Activated CD4-positive, alpha-beta T cell treated with anti-CD3 and anti-CD28 coated beads, Interleukin-2, amount 10 ng/mL, durations not matched to agents 7 days and 5 days (primary cell): Measurements from ENCODE around the gene CYSRT1. TPM values are rescaled to one million over a fixed set of nuclear protein-coding genes. Genes with fewer than 3 reads are reported as not detected.
A peak's percentile ranks its signal among the peaks of the same experiment; 100 is the strongest.

Source experiments
- CTCF ChIA-PET: fragments of 350-600 bp; sonication (Branson Sonifier 250); formaldehyde crosslinking; loops from one replicate; lab custom pipeline; 2021; ENCODE audit warnings: antibody characterized with exemption; lab: Charles Lee
- POLR2A ChIA-PET: fragments of 350-600 bp; sonication (Branson Sonifier 250); formaldehyde crosslinking; loops from one replicate; lab custom pipeline; 2021; ENCODE audit warnings: antibody characterized with exemption; lab: Charles Lee
- DNase-seq: peaks from one replicate; pipeline ENCODE4 v3.0.0-alpha.2; 2020
- H3K27ac Mint-ChIP-seq: one replicate; pipeline ENCODE4 v1.8.0; 2021; ENCODE audit warnings: mild to moderate bottlenecking, moderate library complexity, mixed read lengths
- H3K27me3 Mint-ChIP-seq: one replicate; pipeline ENCODE4 v1.8.0; 2021; ENCODE audit warnings: mixed read lengths
- H3K36me3 Mint-ChIP-seq: one replicate; pipeline ENCODE4 v1.8.0; 2021; ENCODE audit warnings: low read depth, mixed read lengths
- H3K4me1 Mint-ChIP-seq: one replicate; pipeline ENCODE4 v1.8.0; 2021; ENCODE audit warnings: mixed read lengths
- H3K4me3 Mint-ChIP-seq: one replicate; pipeline ENCODE4 v1.8.0; 2021; ENCODE audit warnings: mild to moderate bottlenecking, moderate library complexity, mixed read lengths
- H3K9me3 Mint-ChIP-seq: one replicate; pipeline ENCODE4 v1.8.0; 2021; ENCODE audit warnings: mixed read lengths
- total RNA-seq, 2 experiments: library from RNA; stranded (reverse); gene quantifications; one replicate each; pipeline ENCODE4 v1.2.3, GENCODE V29; 2021

Gene CYSRT1, protein sequence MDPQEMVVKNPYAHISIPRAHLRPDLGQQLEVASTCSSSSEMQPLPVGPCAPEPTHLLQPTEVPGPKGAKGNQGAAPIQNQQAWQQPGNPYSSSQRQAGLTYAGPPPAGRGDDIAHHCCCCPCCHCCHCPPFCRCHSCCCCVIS
- under 1 TPM; 0.35 to 0.72 TPM for total RNA-seq

DNA sequence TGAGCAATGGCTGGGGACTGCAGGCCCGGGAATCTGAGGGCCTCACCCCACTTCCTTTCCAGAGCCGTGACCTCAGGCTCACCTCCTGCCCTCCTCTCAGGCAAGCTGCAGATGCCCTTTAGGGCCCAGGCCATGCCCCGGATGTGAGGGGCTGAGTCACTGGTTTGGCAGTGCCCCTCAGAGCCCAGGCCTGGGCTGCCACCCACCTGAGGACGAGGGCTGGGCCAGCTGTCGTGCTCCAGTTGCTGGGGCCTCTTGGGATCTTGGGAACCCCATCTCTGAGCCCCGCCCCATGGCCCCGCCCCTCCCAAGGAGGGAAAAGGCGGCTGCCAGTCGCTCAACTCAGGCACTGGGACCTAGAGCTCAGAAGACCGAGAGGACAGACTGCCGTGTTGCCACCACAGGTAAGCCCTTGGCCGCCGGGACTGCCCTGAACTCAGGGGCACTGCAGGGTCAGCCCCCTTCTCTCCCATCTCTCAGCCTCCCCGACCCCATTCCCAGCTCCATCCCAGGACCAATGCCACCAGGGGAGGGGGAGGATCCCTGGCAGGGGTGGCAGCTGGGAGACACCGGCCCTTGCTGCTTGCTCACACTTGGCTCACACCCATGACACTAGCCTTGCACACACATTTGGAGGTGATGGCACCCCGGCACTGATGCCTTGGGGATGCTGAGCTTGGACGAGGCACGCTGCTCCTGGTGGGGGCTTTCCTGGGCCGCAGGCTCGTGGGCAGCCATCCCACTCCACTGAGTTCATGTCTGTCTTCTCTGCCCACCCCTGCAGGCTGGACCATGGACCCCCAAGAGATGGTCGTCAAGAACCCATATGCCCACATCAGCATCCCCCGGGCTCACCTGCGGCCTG, at the start of gene CYSRT1:
Gene CYSRT1 (plus strand): TSS at position 345 of the 865 bp plus-strand sequence. CDS start 448 bp downstream, at position 793.
- Mint-ChIP-seq H3K9me3 (no peaks in the 10 kb centered on the region), H3K4me1 (peaks cover 21% of the 10 kb centered on the region), H3K4me3 (peak within 1 kb of the TSS; percentile 73), H3K27me3 (peaks cover 2% of the 10 kb centered on the region), H3K27ac (peak within 1 kb of the TSS; percentile 84), H3K36me3 (no peaks in the 10 kb centered on the region)
- POLR2A ChIA-PET = no interaction called here
- CTCF ChIA-PET = interaction anchor here (0.9 to 6.0 kb wide), 4 partner anchors 13 to 129 kb away, joined by 3 to 65 read pairs (median 6); partner anchors contain the start of gene TUBB4B
- DNase-seq = peak; percentile 36

DNA sequence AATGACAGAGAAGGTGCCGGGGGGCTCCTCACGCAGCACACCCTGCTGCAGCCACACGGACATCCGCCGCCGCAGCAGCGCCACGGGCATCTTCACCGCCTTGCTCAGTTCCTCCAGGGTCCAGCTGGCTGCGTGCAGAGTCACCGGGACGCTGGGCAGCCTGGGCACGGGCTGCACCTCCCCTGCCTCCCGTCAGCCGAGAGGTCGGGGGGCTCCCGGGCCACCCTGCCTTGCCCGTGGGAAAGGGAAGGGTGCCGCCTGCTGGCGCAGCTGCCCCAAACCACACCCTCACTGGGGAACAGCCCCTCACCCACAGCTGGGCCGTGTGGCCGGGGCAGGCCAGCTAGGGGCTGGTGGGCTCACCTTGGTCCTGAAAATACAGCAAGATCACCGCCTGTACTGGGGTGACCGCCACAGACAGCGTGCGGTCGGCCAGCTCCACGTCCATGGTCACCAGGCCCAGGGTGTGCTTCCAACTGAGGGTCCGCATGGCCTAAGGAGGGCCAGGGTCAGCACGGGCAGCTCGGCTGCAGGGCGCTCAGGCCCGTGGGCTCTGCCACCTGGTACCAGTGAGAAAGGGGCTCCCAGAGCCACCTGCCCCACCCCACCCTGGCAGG, 49.5 kb upstream of the CYSRT1 start:
- DNase-seq = no peak
- peaks cover 3% of the 10 kb centered on the region for H3K36me3 Mint-ChIP-seq
- peaks cover 19% of the 10 kb centered on the region for H3K27me3 Mint-ChIP-seq
- no peaks in the 10 kb centered on the region for H3K4me1 Mint-ChIP-seq
- ChIA-PET CTCF (interaction anchor here (1.2 kb wide), 1 partner anchor 21 kb away, joined by 3 read pairs; no protein-coding TSS in a partner anchor), POLR2A (no interaction called here)
- H3K4me3 Mint-ChIP-seq = no peak overlapping the region
- no peaks in the 10 kb centered on the region for H3K9me3 Mint-ChIP-seq
- no peak overlapping the region for H3K27ac Mint-ChIP-seq

DNA sequence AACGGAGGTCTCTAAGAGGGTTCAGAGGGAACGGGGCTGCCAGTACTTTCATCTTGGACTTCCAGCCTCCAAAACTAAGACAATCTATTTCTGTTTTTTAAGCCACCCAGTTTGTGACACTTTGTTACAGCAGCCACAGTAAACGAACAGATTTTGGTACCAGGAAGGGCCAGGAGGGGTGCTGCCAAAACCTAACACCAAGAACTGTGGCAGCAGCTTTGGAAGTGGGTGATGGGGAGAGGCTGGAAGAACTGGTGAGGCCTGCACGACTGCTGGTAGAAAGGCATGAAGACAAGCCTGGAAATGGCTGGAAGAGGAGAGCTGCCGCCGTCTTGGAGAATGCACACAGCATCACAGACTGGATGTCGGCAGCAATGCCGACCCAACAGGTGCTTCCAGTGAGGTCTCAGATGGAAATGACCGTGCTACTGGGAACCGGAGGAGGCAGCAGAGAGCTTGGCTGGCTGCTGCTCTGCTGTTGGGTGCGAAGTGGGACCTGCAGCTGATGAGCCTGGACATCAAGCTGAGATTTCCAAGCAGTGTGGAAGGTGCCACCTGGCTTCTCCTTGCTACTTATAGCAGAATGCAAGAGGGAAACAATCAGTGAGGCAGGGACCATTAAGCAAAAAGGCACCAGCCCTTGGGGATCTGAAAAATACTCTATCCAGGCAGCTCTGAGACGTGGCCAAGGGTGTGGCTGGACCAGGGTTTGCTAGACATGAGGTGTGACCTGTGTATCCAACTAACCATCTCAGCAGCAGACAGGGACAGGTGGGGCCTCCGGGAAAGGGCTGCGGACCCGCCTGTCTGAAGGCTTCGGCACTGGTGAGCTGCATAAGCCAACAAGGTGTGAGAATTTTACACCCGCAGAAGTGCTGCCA, 48.4 kb upstream of the CYSRT1 start:
- Mint-ChIP-seq H3K4me1 (no peaks in the 10 kb centered on the region), H3K4me3 (no peak overlapping the region)
- DNase-seq = peak; percentile 28

DNA sequence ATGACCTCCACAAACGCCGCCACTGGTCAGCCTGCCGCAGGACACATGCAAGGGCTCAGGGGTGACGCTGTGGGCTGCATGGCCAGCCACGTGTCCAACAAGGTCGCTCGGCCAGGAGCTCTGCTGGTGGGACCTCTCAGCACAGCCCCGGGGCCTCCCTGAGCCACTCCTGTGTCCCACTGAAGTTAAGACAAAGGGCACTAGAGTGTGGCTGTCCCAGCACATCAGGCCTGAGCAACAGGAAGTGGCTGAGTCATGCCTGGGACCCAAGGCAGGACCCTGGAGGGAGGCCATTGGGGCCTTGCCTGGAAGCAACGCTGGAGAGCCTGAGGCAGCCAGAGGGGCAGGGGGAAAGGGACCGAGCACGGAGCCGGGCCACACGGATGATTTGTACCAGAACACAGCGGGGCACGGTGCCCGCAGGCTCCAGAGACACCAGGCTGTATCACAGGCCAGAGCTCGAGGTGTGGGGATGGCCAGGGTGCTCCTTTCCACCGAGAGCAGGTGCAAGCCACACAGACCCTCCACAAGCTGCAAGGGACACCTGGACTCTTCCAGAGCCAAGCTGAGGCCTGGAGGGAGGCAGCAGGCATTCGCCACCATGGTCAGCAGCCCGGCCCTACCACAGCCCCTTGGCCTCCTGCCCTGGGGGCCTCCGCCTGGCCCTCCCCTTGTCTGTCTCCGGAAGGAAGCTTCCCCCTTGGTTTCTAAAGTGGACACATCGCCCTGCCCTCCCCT, 46.6 kb upstream of the CYSRT1 start:
- Mint-ChIP-seq H3K36me3 (peaks cover 7% of the 10 kb centered on the region), H3K4me3 (no peak overlapping the region), H3K27me3 (peaks cover 2% of the 10 kb centered on the region), H3K9me3 (no peaks in the 10 kb centered on the region), H3K4me1 (no peaks in the 10 kb centered on the region), H3K27ac (no peak overlapping the region)
- no peak for DNase-seq
- CTCF ChIA-PET = interaction anchor here (0.9 to 1.3 kb wide), 2 partner anchors 20 to 58 kb away, joined by 3 read pairs; no protein-coding TSS in a partner anchor
- POLR2A ChIA-PET = no interaction called here

More for the DNA sequence above, 48.4 kb upstream of the CYSRT1 start:
- POLR2A ChIA-PET = no interaction called here
- peaks cover 3% of the 10 kb centered on the region for H3K36me3 Mint-ChIP-seq
- H3K27ac Mint-ChIP-seq = no peak overlapping the region
- H3K27me3 Mint-ChIP-seq = peaks cover 12% of the 10 kb centered on the region
- no peaks in the 10 kb centered on the region for H3K9me3 Mint-ChIP-seq
- CTCF ChIA-PET = interaction anchor here (1.0 to 1.3 kb wide), 3 partner anchors 11 to 148 kb away, joined by 3 read pairs; partner anchors contain the start of genes ANAPC2, RNF208 and SSNA1

DNA sequence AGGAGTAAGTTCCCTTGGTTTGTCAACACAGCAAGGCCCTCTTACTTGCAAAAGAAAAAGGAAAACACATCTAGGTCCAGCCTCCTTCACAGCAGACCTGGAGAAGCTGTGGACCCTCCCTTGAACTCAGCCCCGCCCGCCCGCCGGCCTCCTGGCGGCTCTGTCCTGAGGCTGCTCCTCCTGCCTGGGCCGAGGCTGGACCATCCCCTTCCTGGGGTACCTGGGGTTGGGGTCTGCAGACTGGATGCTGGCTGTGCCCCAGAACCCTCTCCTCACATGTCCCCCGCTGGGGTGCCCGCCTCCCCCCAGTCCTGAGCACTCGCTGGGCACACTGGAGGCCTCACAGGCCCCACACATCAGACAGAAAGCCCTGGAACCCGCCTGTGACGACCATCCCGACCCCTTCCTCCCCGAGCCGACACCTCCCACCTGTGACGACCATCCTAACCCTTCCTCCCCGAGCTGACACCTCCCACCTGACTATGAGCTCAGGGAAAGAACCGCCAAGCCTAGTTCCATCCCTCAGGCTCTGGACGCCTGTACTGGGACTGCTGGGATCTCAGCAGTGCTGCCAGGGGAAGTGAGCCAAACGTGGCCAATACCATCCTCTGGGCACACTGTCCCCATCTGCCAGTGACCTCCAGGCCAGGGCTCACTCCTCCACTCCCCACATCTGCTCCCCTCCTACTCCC, 45.9 kb upstream of the CYSRT1 start:
- peaks cover 10% of the 10 kb centered on the region for H3K36me3 Mint-ChIP-seq
- no peak overlapping the region for H3K27ac Mint-ChIP-seq
- H3K4me1 Mint-ChIP-seq = no peaks in the 10 kb centered on the region
- ChIA-PET CTCF (interaction anchor here (0.9 to 1.3 kb wide), 2 partner anchors 21 to 58 kb away, joined by 3 read pairs; no protein-coding TSS in a partner anchor), POLR2A (no interaction called here)
- H3K27me3 Mint-ChIP-seq = no peaks in the 10 kb centered on the region
- no peak for DNase-seq
- no peak overlapping the region for H3K4me3 Mint-ChIP-seq
- H3K9me3 Mint-ChIP-seq = no peaks in the 10 kb centered on the region

DNA sequence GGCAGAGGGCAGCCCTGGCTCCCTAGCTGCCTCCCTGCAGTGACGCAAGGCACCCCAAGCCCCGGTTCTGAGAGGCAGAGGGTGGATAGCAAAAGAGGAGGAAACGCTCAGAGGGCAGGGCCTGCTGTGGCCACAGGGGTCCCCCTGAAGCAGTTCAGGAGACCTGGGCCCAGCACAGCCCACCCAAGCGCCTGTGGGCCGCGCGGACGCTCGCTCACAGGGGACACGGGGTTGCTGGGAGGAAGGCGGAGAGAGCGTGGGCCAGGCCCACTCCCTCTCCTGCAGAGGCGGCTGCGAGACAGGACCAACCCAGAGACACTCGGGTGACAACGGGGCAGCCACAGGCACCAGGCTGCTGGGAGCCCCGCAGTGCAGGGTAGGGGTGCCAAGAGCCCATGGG, 45.2 kb upstream of the CYSRT1 start:
- Mint-ChIP-seq H3K4me1 (no peaks in the 10 kb centered on the region), H3K9me3 (no peaks in the 10 kb centered on the region), H3K27ac (no peak overlapping the region), H3K36me3 (peaks cover 10% of the 10 kb centered on the region), H3K27me3 (no peaks in the 10 kb centered on the region), H3K4me3 (no peak overlapping the region)
- no peak for DNase-seq
- CTCF ChIA-PET = interaction anchor here (1.3 kb wide), 1 partner anchor 57 kb away, joined by 3 read pairs; no protein-coding TSS in a partner anchor
- POLR2A ChIA-PET = no interaction called here

DNA sequence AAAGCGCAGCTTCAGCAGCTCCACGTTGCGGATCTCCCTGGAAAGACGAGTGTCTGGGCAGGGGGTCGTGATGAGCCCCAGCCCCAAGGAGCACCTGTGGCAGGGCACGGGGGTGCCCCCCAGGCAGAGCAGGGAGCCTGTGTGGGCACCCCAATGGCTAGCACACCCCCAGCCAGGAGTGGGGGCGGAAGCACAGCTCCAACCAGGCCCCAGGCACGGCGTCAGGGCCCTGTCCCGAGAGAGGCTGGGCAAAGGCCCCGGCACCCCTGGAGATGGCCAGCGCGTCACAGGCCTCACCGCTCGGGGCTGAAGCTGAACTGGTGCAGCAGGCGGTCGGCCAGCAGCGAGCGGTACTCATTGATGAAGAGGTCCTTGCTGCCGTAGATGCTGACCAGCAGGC, 44.5 kb upstream of the CYSRT1 start:
- ChIA-PET CTCF (no interaction called here), POLR2A (no interaction called here)
- Mint-ChIP-seq H3K36me3 (peaks cover 11% of the 10 kb centered on the region), H3K27ac (no peak overlapping the region), H3K27me3 (no peaks in the 10 kb centered on the region), H3K9me3 (no peaks in the 10 kb centered on the region), H3K4me1 (no peaks in the 10 kb centered on the region), H3K4me3 (no peak overlapping the region)
- no peak for DNase-seq

DNA sequence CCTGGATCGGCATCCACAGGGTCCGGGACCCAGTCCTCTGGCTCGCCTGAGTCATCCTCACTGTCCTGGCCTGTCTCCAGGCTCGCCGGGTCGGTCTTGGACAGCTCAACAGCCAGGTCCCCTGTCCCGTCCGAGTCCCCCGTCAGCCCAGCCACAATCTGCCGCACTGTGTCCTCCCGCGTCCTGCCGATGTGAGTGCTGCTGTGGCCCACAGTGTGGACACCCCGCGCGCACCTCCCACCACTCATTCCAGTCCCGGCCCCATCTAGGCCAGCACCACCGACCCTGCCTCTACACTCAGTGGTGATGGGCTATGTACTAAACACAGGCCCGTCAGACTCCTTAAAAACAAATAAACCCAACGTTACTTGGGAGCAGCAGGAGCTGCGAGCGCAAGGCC, 43.3 kb upstream of the CYSRT1 start:
- POLR2A ChIA-PET = no interaction called here
- peaks cover 11% of the 10 kb centered on the region for H3K36me3 Mint-ChIP-seq
- H3K27me3 Mint-ChIP-seq = no peaks in the 10 kb centered on the region
- DNase-seq = no peak
- no peak overlapping the region for H3K27ac Mint-ChIP-seq
- CTCF ChIA-PET = no interaction called here
- H3K4me3 Mint-ChIP-seq = no peak overlapping the region
- H3K9me3 Mint-ChIP-seq = no peaks in the 10 kb centered on the region
- peaks cover 5% of the 10 kb centered on the region for H3K4me1 Mint-ChIP-seq

DNA sequence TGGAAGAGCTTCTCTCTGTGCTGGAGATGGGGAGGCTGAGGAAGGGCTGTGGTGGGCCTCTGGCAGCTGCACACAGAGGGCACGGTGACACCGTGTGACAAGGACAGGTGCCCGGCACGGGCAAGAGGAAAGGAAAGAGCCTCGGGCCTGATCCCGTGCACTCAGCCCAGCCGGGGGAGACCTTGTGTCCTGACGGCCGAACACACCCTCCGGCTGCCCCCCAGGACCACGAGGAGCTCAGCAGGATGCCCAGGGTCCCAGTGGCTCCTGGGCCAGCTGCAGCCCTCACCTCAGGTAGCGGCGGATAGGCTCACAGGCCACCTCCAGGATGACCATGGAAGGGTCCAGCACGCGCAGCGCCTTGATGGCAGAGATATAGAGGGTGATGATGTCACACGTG, 42.1 kb upstream of the CYSRT1 start:
- H3K4me3 Mint-ChIP-seq = no peak overlapping the region
- no peak for DNase-seq
- CTCF ChIA-PET = interaction anchor here (0.6 kb wide), 1 partner anchor 217 kb away, joined by 3 read pairs; no protein-coding TSS in a partner anchor
- H3K36me3 Mint-ChIP-seq = peaks cover 11% of the 10 kb centered on the region
- H3K9me3 Mint-ChIP-seq = no peaks in the 10 kb centered on the region
- H3K4me1 Mint-ChIP-seq = peaks cover 15% of the 10 kb centered on the region
- POLR2A ChIA-PET = no interaction called here
- no peaks in the 10 kb centered on the region for H3K27me3 Mint-ChIP-seq
- no peak overlapping the region for H3K27ac Mint-ChIP-seq

DNA sequence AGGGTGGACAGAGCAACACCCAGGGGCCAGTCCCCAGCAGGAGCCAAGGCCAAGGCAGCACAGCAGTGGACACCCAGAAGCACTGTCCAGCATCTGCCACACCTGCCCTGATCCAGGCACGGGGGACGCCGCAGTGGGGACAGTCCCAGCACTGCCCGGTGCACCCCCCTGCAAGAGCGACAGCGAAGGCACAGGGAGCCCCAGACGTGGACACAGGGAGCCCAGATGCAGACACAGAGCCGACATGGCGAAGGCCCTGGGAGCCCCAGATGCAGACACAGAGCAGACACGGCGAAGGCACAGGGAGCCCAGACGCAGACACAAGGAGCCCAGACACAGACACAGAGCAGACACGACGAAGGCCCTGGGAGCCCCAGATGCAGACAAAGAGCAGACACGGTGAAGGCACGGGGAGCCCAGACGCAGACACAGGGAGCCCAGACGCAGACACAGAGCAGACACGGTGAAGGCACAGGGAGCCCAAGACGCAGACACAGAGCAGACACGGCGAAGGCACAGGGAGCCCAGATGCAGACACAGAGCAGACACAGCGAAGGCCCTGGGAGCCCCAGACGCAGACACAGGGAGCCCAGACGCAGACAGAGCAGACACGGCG, 40.9 kb upstream of the CYSRT1 start:
- ChIA-PET CTCF (no interaction called here), POLR2A (no interaction called here)
- H3K4me3 Mint-ChIP-seq = no peak overlapping the region
- no peaks in the 10 kb centered on the region for H3K27me3 Mint-ChIP-seq
- peaks cover 13% of the 10 kb centered on the region for H3K36me3 Mint-ChIP-seq
- no peaks in the 10 kb centered on the region for H3K9me3 Mint-ChIP-seq
- peaks cover 17% of the 10 kb centered on the region for H3K4me1 Mint-ChIP-seq
- no peak overlapping the region for H3K27ac Mint-ChIP-seq
- DNase-seq = no peak
